Stimulated activated CD8-positive, alpha-beta memory T cell treated with anti-CD3 and anti-CD28 coated beads, Interleukin-4, amount 100 ng/mL, for 1 hour (primary cell): ENCODE results near the gene CAB39.

Experiments
- DNase-seq, 2 donors: peaks; one replicate each; pipeline ENCODE4 v3.0.0-alpha.2; 2020; ENCODE audit warnings: low read depth in 2 of 2, low spot score in 1 of 2

Gene CAB39

DNA sequence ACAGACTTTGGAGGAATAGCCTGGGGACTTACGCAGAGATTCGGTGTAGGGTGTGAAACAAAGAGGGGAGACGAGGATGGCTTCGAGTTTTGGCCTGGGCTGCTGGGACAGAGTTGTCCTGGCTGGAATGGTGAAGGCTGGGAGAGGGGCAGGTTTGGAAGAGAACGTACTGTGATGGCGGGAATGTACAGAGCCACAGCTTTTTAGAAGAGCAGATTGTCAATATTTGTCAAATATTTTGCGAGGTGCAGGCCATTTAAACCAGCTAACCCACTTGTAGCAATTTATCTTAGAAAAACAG is 137.7 kb downstream of the CAB39 start:
- DNase-seq = no peak

DNA sequence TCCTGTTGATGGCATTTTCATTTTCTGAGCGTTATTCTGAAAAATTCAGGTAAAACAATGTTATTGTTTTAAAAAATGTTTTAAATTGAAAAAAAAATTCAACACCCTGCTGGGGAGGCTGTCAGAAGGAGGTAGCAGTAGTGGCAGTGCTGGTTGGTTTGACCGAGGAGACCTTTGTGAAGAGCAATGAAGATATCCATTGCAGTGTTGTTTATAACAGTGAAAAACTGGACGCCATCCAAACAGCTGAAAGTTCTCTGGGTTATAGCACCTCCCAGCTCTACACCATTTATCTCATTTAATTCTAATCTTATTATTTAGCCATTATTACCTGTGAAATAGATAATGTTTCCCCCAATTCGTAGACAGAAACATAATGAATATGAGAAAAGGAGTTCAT is 139.5 kb downstream of the CAB39 start:
- no peak for DNase-seq

DNA sequence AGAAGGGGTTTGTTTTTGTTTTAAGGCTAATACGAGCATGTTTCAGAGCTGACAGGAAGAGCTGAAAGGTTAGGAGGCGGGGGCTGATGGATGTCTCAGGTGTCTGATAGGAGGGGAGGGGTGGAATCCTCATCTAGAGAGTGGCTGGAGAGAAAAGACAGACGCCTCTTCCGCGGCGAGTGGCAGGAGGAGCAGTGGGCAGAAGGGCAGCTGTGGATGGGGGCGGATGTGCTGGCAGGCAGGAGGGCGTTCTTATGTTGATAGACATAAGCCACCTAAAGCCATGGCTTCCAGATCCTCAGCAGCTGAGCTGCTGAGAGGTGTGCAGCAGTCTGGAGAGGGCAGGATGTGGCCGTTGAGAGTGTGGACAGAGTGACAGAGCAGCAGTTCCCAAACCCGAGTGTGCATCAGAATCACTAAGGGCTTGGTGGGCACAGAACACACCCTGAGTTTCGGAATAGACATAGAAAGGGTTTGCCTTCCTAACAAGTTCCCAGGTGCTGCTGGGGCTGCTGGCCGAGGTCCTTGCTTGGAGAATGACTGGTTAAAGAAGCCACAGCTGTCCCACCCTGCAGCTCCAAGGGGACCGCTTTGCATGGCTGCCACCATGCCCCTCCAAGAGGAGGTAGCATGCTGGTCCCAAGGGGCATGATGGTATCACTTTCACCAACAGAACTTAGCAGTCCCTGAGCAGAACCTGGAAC is 149.1 kb downstream of the CAB39 start:
- DNase-seq = no peak

DNA sequence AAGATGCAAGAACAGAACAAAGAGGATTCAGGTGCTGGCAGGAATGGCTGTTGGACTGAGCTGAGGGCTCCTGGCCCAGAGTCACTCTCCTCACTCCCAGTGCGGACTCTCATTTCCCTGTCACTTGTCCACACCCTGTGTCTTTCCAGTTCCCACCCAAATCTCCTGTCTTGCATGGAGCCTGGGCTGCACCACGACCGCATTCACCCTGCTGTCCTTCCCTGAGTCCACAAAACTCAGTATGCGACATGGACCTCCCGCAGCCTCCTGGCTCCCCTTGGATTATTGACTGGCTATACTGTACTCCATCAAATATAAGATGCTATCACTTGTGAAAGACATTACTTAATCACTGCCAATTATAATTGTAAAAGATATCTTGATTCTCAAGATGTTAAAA is 149.7 kb downstream of the CAB39 start:
- no peak for DNase-seq

DNA sequence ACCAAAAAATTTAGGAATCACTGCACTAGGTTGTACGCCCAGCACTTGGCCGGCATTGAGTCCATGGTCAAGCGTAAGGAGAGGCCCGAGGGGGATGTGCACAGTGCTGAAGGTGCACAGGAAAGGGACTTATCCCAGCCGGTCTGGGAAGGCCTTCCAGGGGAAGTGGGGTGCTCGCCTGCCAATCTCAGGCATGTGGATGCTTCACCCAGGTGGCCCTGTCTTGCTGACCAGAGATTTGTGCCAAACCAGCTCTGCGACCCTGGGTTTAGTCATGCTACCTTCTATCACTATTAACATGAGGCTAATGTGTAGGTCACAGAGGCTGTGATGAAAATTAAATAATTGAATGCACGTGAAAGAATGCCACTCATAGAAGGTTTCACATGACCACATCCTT is 150.4 kb downstream of the CAB39 start:
- DNase-seq = no peak

DNA sequence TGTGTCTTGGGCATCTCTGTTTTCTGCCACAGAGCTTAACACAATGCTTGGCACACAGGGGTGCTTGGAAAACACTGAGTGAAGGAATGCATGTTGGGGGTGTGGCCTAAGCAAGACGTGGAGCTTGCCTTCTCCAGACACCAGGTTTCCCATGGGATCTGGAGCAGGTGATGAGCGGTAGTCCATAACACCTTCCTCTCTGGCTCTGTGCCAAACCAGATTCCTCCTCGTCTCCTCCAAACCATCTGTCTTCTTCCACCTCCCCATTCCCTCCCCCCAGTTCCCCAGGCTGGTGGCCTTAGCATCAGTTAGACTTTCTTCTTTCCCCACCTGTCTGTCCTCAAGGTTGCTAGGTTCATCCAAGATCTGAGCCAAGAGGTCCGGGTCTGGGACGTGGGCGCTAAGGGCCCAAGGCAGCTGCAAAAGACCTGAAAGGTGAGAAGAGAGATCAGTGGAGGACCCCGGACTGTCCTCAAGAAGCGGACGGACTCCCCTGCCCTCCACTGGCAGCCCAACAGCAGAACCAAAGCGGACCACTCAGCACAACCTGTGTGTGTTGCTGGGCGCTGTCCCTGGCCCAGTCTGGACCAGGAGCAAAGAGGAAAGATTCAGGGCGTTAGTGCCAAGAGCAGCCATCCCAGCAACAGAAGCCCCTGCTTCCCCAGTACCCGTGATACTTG is 150.9 kb downstream of the CAB39 start:
- no peak for DNase-seq

DNA sequence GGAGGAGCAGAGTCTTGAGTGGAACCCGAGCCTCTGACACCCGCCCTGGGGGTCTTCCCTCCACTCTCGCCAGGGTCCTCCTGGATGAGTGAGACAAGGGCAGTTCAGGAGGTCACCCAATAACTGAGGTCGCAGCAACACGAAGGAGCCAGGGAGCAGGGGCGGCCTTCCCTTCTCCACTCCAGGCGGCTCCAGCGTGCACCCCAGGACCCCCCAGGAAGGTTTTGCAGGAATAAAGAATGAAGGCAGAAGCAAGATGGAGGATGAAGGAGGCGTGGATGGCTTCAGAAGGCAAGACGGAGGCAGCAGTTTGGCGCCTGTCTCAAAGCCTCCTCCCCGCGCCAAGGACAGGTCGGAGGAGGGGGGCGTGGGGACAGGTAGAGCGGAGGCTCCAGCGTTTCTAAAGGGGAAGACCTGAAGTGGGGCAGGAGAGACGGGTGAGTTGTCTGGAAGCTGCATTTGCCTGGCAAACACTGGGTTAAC is 151.5 kb downstream of the CAB39 start:
- DNase-seq = no peak

DNA sequence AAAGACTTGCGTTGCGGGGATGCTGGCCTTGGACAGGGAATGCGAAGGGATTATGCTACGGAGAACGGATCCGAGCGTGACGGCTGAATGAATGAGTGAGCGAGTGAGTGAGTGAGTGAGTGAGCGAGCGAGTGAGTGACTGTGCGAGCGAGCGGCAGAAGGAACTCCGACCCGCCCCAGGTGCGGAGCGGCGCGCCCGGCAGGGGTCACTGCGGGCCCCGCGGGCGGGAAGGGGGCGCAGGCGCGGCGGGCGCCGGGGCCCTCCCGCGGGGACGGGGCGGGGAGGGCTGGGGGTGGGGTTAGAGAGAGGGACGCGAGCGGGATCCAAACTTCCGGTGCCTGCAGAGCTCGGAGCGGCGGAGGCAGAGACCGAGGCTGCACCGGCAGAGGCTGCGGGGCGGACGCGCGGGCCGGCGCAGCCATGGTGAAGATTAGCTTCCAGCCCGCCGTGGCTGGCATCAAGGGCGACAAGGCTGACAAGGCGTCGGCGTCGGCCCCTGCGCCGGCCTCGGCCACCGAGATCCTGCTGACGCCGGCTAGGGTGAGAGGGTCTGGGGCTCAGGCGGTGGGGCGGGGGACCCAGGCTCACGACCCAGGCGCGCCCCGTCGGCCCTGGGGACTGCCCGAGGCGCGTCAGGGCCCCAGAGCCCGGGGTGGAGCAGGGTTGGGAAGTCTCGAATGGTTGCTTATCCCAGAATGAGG is 152.1 kb downstream of the CAB39 start, which contains the start of gene ITM2C:
ITM2C (plus strand) TSS at position 338 of the 702 bp plus-strand sequence; CDS start at position 422, 84 bp downstream.
- peak in 1 of 2 donors; percentile 47 for DNase-seq

DNA sequence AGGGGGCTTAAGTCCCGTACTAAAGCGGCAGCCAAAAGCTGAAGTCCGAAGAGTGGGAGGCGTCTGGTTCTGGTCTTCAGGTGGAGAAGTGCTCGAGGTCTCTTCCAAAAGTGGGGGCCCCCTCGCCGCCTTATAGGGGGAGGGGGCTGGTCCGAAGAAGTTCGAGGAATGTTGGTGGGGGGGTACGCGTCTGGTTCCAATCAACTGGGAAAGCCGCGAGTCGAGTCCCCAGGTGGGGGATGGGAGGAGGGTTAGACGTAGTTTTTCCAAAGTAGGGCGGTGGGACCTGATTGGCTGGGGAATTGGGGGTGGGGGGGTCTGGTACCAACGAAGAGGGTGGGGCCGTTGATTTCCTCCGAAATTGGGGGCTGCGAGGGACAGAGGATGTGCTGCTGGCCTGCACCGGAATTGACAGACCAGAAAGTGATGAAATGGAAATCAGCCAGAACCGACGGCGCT is 152.7 kb downstream of the CAB39 start:
- DNase-seq = no peak

DNA sequence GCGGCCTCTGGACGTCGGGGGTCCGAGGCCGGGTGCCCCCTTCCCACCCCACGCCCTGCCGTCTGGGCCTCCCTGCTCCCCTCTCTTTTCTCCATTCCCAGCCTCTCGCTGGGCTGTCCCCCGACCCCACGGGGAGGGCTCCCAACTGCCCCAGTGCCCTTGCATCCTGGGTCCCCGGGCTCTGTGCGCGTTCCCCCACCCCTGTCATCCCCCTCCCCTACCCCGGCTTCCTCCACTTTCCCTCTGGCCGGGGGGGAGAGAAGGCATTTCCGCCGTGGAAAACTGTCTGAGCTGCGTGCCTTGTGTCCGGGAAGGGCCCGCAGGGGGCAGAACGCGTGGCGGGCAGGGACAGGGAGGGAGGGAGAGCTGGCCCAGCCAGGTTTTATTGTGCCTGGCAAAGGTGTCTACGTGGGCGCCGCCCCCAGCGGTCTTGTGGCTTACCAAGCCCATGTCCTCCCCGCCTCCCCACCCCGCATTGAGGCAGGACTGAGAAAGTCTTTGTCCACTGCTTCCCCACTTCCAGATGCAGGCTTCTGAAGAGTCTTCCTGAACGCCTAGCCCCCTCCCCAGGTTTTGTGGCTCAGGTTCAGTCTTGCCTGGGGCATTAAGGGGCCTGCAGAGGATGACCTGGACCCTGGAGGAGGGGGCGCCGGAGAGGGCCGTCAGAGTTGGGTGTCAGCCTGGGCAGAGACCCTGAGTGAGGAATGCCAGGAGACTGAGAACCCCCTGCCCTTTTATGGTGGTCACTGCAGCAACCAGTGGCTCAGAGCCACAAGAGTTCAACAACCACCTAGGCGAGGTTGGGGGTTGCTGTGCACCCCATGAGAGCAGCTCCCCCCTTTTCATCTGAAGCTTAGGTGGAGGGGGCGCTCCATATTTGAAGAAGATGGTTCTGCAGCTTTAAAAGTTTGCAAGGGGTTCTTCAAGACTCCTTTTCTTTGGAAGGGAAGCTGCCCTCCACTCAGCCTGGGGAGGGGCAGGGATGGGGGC is 153.4 kb downstream of the CAB39 start:
- DNase-seq = no peak

DNA sequence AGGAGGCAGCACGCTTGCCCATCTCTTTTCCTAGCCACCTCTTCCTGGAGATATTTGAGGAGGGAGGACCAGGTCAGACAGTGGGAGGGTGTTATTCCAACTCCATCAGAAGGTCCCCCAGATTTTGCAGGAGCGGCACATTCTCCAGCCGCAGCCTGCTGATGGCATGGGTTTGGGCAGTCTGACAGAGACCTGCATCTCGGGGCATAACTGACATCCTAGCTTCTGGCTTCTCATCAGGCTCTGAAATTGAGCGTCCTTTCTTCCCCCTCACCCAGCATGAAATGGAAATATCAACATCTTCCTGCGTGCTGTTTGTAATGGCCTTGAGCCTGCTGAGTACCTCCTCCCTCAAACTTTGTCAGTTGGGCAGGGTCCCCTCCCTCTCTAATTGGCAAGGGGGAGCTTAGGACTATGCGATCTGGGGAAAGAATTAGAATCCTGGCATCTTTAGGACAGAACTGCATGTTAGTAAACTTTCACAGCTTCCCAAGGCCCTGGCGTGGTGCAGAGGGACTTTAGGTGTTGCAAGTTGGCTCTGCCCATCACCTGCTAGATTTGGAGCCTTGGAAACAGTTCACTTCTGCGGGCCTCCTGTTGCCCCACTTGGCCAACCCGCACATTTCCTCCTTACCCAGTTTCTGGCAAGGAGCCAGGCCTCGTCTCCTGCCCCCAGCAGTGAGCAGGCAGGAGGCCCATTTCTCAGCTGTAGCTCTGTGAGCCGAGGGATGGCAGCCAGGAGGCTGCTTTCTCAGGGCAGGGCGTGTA is 154.3 kb downstream of the CAB39 start:
- peak; percentile 41 to 44 for DNase-seq

DNA sequence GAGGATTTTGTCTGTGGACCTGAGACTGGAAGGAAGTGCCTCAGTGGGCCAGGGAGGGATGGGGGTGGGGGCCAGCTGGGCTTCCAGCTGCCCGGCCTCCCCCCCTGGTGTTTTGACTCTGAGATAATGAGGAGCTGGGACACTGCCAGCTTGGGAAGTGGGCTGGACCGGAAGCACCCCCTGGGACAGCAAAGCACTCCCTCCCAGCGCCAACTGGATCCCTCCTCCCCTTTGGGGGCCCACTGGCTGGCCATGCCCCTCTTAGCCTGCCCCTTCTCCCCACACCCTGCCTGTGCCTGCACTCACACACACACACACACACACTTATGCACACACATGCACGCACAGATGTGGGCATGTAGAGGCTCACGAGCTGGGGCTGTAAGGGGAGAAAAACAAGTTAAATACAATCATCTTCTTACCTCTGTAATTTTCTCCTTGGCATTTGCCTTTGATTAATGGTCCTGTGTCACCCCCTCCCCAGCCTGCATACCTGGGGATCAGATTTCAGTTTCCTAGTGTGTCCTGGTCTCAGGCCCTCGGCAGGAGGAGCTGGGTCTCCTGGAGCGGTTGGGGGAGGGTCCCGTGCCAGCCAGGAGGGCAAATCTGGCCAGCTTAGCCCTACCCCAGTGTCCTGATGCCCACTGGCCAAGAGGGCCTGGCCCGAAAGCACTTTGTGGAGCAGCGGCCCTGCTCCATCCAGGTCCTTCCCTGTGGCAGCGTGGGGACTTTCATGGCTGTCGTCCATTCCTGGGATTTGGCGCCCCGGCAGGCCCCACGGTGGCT is 155.7 kb downstream of the CAB39 start:
- DNase-seq = no peak

DNA sequence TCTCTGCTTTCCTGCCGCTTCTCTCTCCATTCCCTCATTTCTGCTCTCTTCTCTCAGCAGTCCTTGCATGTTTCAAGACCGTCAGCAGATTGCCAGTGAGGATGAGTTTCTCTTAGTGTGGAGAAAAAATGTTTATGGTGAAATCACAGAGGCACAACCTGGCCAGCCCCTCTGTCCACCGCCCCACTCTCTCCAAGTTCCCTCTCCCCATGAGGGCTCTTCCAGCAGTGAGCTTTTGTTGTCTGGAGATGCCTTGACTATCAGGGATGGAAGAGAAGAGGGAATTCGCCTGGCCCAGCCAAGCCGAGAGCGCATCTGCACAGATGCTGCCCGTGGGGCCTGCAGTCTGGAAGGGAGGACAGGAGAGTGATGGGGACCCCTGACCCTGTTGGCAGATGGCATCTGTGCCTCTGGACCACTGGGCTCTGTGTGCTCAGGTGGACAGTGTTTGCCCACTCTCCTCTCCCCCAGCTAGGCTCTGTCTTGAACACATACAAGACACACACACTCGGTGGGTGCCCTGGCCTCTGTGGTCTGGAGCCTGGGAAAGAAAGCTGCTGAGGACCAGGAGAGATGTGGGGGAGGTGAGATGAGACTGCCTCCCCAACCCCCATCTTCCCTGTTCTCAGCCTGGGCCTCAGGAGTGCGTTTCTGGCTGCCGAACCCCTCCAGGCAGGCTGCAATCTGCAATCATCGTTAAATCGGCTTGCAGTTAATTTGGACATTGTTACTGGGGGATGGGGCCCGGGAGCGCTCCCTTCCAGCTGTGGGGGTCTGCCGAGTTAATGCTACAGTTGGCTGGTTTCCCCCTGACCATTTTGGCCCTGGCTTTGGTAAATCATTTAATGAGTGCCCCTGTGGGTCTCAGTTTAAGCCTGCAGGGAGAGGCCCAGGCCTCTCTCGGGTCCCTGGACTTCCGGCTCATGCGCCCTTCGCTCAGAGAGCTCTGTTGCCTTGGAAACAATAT is 156.6 kb downstream of the CAB39 start:
- DNase-seq = no peak

DNA sequence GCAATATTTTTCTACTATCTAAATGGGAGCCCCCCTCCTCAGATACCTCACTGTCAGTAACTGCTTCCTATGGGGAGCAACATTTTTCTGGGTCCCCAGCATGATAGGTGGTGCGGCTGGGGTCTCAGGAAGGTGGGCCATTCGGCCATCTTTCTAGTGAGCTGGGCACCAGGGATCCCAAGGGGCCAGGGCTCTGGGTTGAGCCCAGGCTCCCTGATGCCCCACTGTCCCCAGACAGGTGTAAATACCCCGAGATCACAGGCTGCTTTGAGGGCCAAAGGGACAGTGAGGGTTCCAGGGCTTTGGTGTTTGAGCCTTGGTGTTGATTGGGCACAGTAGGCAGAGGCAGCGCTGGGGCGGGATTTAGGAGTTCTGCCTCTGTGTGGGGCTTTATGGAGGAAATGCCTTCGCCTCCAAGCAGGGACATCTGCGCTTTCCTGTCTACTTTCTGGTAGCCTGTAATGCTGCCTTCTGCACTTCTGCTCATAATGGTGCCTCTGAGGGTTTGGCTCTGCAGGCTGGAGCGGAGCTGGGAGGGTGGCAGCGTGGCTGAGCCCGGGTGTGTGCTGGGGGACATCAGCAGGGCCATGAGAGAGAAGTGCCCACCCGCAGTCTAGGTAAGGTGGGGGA is 157.4 kb downstream of the CAB39 start:
- DNase-seq = no peak
